Activated T-helper 9 cell treated with anti-CD3 and anti-CD28 coated beads, Interleukin-2, amount 50 U/mL, for 16 hours (primary cell): ENCODE data around the gene CERS6.

Experiments used
- DNase-seq: peaks from one replicate; pipeline ENCODE4 v3.0.0-alpha.2; 2020; ENCODE audit warnings: low read depth

Gene CERS6

GRCh38 chr2:168703926-168704325, 247.9 kb downstream of the CERS6 start:
- no peak for DNase-seq

- DNase-seq, result no peak
Measured at GRCh38 chr2:168705534-168706470, 249.7 kb downstream of the CERS6 start.

DNA sequence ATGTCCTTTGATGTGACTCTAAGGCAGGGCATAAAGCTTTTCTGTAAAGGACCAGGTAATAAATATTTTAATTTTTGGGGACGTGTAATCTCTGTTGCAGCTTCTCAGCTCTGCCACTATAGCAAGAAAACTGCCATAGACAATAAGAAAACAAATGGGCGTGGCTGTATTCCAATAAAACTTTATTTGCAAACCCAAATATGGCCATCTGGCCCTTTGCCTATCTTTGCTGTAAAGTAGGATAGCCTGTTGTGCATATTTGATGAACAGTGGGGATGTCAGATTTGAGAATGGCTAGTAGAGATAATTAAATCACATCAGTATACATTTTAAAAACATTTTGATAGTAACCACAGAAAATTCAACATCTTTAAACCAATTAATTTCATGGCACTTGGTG, 250.7 kb downstream of the CERS6 start:
- no peak for DNase-seq

DNA sequence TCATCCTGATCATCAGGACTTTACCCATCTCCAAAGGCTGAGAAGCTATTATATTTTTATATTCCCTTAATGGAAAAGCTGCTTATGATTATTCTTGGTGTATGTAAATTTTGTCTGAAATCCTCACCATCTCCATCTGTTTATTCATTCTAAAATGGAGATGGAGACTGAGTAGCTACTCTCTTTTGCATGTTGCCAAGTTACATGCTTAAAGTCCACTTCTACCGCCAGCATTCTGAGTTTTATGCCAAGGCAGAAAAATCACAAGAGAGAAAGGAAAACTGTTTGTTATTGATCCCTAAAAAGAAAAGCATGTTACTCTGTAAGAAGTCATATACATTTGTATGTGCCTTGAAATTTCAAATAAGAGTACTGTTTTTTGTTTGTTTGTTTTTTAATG, 252.0 kb downstream of the CERS6 start:
- no peak for DNase-seq

- no peak for DNase-seq
Measured at GRCh38 chr2:168710754-168711467, 254.8 kb downstream of the CERS6 start.

DNA sequence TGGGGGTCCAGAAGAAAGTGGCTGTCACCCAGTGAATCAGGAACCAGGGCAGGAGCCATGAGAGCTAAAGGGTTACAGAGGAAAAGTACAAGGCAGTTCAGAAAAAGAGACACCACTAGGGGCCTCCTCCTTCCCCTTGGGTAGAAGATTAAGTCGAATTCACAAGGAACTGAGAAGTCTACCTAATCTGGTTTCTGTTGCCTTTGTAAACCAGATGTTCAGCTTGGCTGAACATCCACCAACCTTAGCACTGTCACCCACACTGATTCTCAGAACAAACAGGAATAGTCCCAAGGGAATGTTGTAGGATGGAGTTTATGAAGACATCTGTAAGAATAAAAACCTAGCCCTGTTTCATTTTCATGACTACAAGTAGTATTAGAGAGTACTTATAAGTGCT, 256.0 kb downstream of the CERS6 start:
- DNase-seq, result no peak

DNA sequence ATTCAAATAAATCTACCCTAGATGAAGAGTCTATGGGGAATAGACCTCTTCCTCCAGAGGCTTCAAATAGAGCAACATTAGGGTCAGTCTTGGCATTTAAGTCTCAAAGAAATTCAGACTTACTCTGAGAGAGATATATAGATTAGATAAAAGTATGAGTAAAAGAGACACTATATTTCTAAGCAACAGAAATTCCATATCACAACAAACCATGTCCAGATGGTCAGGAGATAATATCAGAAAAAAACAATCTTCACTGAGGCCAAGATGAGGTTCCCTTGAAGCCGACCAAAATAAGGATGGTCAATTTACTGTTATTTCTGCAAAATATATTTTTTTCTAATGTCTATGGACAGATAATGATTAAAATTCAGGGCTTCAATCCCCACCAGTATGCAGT, 257.3 kb downstream of the CERS6 start:
- DNase-seq, result no peak

DNA sequence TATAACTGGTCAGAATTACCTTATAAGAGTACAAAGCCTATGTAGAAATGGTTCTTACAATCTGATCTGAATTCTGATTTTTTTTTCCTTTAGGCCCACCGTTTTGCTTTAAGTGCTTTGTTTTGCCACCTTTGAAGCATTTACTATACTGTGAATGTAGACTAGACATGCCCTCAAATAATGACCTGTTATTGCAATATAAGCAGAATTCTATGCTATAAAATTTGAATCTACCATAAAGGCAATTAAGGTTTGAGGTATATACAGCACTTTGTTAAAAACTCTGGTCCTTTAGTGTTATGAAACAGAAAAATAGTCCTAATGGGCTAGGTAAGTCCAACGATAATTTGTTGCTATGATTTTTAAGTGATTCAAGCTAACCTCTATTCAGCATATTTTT, 259.8 kb downstream of the CERS6 start:
- no peak for DNase-seq

DNA sequence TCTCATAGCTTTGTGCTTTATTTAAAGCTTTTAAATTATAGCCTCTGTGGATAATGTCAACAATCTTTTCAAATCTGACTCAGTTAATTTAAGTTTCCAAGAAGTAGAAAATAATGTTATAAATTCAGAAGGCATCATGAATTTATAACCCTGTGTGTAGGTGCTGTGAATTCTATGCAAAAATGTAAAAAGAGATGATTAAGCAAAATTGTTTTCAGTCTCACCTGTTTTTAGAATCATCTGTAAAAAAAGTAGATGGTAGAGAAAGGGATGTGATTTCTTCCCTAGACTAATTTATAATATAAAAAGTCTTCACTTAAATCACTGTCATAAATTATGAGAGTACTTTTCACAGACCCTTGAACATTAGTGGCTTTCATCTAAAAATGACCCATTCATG, 260.8 kb downstream of the CERS6 start:
- no peak for DNase-seq

DNA sequence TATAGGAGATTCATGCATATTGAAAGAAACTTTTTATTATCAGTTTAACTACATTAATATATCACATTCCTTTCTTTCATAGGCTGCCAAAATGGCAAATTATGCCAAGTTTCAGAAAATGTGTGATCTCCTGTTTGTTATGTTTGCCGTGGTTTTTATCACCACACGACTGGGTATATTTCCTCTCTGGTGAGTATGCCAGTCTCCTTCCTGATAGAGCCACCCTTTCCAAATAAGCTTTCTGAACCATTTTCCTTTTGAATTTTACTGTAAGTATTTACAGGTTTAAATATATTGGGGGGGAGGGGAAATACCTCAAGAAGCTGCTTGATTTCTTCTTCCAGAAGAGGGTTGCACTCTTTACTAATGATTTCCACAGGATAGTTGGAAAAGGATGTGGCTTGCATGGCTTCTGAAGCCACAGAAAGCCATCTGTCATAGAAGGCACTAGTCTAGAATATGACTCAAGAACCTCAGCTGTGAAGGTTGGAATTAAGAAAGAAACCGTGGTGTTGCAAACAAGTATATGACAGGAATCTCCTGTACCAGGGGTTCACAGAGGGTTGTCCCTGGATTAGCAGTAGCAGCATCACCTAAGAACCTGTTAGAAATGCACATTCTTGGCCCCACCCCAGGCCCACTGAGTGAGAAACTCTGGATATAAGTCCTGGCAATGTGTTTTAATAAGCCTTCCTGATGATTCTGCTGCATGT, 261.9 kb downstream of the CERS6 start:
- no peak for DNase-seq

GRCh38 chr2:168718622-168719021, 262.6 kb downstream of the CERS6 start:
- DNase-seq, result no peak

DNA sequence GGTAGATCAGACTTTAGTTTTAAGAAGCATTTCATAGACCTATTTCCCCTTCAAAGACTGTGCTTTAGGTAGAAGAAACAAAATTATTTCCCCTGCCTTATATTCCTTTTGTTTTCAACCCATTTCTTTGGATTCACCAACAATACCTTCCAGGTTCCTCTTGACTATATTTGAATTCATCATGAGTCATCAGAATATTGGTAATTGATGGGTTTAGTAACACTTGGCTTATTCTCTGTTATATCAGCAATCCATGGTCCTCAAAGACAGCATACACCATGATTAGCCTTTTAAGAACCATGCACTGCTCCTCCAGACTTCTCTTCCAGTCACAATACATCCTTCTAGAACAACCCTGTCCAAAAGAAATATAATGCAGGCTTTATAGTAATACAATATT, 263.4 kb downstream of the CERS6 start:
- no peak for DNase-seq

- no peak for DNase-seq
Measured at GRCh38 chr2:168722592-168722991, 266.5 kb downstream of the CERS6 start.

GRCh38 chr2:168723275-168723899, 267.3 kb downstream of the CERS6 start:
- no peak for DNase-seq

- no peak for DNase-seq
Measured at GRCh38 chr2:168726375-168726774, 270.3 kb downstream of the CERS6 start.

GRCh38 chr2:168727904-168728470, 271.9 kb downstream of the CERS6 start:
- DNase-seq, result no peak

GRCh38 chr2:168729455-168729854, 273.4 kb downstream of the CERS6 start:
- no peak for DNase-seq

DNA sequence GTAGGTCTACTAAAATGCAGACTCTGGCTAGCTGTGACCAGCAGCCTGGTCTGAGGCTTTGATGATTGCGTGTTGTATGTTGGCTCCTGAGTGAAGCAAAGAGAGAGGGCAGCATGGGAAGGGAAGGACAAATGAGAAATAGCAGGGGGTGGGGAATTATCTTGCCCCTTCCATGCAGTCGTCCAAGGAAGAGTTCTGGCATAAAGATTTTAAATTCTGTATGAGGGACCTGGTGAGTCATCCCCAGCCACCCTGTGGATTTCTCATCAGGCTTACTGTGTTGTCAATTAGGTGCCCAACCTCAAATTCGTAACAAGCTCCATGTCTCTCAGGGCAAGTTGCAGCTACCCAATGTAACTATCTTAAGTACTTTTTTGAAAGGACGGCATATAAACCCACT, 274.3 kb downstream of the CERS6 start:
- DNase-seq, result no peak

DNA sequence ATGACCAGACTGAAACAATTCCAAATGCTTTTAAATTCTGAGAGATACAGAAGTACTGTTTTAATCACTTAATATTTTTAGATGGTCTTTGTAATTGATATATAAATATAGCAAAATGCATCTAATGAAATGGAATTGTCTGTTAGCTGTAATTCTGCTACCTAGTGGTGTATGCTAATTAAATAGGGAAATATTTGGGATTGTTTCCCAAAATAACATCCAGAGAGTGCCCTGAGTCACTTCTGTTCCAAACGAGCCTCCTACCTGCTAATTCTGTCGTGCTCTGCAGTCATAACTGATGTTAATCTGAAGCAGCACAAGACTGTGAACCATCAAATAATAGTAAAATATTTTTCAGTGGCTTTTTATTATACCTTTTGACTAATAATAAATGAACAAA, 274.9 kb downstream of the CERS6 start:
- DNase-seq, result no peak

GRCh38 chr2:168731616-168732015, 275.5 kb downstream of the CERS6 start:
- no peak for DNase-seq

GRCh38 chr2:168732100-168732499, 276.0 kb downstream of the CERS6 start:
- no peak for DNase-seq

GRCh38 chr2:168732506-168732905, 276.4 kb downstream of the CERS6 start:
- no peak for DNase-seq
